PFSK-1 (cell line): Measurements from ENCODE around the gene NHERF2.

ENCODE experiments used
- POLR2AphosphoS5 ChIP-seq: IDR thresholded peaks from 2 replicates; pipeline ENCODE4 v1.6.1; 2012; ENCODE audit warnings: low read depth, mild to moderate bottlenecking, control low read depth, low read length, moderate library complexity
- REST ChIP-seq, 2 experiments: IDR thresholded peaks; 2 replicates each; pipeline versions ENCODE4 v1.6.1 to v1.8.0; 2011 to 2012; ENCODE audit warnings: low read depth in 2 of 2, low read length in 2 of 2, control low read depth in 1 of 2, inconsistent platforms in 1 of 2, mild to moderate bottlenecking in 1 of 2, moderate library complexity in 1 of 2; ENCODE audit not compliant: insufficient read depth in 1 of 2
- SIN3A ChIP-seq: IDR thresholded peaks from 2 replicates; pipeline ENCODE4 v1.6.1; 2012; ENCODE audit warnings: mild to moderate bottlenecking, low read length, moderate library complexity, borderline replicate concordance; ENCODE audit not compliant: insufficient read depth
- TAF1 ChIP-seq: IDR thresholded peaks from 2 replicates; pipeline ENCODE4 v1.6.1; 2012; ENCODE audit warnings: low read length, control low read depth, borderline replicate concordance; ENCODE audit not compliant: insufficient read depth

GRCh38 chr16:2084895-2085625, 58.4 kb downstream of the NHERF2 start:
- TF ChIP-seq TAF1 (no peak), REST (IDR thresholded peaks at IDR 0.05; ENCODE audit: insufficient read depth in 1 of 2, low read depth in 2 of 2, low read length in 2 of 2) (no peak), POLR2AphosphoS5 (no peak), SIN3A (no peak)
